ENCODE results near the gene RIT2. TPM values are rescaled to one million over a fixed set of nuclear protein-coding genes. Genes with fewer than 3 reads are reported as not detected.

The RIT2 gene
- total RNA-seq, 4 donors from 2014 or later = not detected

DNA sequence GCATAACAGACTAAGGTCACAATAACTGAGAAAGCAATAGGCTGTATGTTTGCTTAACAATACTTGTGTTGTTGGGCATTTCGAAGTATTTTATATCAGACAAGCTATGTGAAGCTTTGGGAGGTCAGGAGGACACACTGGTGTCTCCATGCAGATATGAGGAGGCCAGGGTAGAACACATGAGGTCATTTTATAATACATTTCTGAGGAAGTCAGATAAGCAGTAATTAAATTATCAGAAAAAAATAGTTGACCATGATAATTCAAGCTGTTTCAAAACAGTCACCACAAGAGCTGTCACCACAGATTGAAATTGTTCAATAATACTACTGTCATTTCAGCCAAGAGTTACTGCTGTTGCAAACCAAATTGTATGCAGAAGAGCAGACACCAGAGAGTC, 160.6 kb downstream of the RIT2 start:
- intact Hi-C loops (cut with DNase I; ENCODE audit: low total_unique reads) = no loop called here
- DNase-seq (ENCODE audit: low spot score in 2 of 2) = no peak
- 67 to 69% methylated on average over 1 of the region's 1 CpG for WGBS, 2 donors

DNA sequence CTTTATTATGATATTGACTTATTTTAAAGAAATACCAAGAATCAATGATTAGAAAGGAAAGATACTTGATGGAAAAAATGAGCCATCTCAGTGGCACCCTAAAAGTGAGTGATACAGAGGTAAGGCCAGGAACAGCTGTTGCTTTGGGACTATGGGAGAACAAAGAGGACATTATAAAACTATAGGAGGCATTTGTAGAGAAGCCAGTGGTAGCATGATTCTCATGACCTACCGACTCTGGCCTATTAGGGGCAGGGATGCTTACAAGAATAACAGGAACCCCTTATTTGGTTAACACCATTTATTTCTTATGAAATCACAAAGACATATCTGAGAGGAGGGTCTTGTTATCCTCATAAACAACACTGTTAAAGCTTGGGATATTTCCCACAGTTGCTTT, 162.2 kb downstream of the RIT2 start:
- WGBS, 2 donors = 37 to 81% methylated on average over 1 of the region's 1 CpG
- H3K4me3 ChIP-seq (ENCODE audit: low read depth, poor library complexity, severe bottlenecking) = no peak overlapping the region
- no peak for DNase-seq (ENCODE audit: low spot score in 2 of 2)
- no peak for TF ChIP-seq POLR2A (IDR thresholded peaks at IDR 0.05)
- TF ChIP-seq, protein P1, sequence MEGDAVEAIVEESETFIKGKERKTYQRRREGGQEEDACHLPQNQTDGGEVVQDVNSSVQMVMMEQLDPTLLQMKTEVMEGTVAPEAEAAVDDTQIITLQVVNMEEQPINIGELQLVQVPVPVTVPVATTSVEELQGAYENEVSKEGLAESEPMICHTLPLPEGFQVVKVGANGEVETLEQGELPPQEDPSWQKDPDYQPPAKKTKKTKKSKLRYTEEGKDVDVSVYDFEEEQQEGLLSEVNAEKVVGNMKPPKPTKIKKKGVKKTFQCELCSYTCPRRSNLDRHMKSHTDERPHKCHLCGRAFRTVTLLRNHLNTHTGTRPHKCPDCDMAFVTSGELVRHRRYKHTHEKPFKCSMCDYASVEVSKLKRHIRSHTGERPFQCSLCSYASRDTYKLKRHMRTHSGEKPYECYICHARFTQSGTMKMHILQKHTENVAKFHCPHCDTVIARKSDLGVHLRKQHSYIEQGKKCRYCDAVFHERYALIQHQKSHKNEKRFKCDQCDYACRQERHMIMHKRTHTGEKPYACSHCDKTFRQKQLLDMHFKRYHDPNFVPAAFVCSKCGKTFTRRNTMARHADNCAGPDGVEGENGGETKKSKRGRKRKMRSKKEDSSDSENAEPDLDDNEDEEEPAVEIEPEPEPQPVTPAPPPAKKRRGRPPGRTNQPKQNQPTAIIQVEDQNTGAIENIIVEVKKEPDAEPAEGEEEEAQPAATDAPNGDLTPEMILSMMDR (IDR thresholded peaks at IDR 0.05) = no peak
- intact Hi-C loops (cut with DNase I; ENCODE audit: low total_unique reads) = no loop called here

More for the DNA sequence above, 160.6 kb downstream of the RIT2 start:
- no peak overlapping the region for H3K4me3 ChIP-seq (ENCODE audit: low read depth, poor library complexity, severe bottlenecking)
- TF ChIP-seq, protein P1 (IDR thresholded peaks at IDR 0.05) = no peak
- no peak for TF ChIP-seq POLR2A (IDR thresholded peaks at IDR 0.05)

DNA sequence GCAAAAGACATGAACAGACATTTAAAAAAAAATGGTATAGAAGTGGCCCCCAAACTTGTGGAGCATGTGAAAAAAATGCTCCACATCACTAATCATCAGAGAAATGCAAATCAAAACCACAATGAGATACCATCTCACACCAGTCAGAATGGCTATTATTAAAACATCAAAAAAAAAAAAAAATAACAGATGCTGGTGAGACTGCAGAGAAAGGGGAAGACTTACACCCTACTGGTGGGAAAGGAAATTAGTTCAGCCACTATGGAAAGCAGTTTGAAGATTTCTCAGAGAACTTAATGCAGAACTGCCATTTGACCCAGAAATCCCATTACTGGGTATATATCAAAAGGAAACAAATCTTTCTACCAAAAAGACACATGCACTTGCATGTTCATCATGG, 164.8 kb downstream of the RIT2 start:
- TF ChIP-seq POLR2A (IDR thresholded peaks at IDR 0.05) = no peak
- TF ChIP-seq, protein P1 (IDR thresholded peaks at IDR 0.05) = no peak
- intact Hi-C loops (cut with DNase I; ENCODE audit: low total_unique reads) = no loop called here
- no peak for DNase-seq (ENCODE audit: low spot score in 2 of 2)
- H3K4me3 ChIP-seq (ENCODE audit: low read depth, poor library complexity, severe bottlenecking) = no peak overlapping the region

DNA sequence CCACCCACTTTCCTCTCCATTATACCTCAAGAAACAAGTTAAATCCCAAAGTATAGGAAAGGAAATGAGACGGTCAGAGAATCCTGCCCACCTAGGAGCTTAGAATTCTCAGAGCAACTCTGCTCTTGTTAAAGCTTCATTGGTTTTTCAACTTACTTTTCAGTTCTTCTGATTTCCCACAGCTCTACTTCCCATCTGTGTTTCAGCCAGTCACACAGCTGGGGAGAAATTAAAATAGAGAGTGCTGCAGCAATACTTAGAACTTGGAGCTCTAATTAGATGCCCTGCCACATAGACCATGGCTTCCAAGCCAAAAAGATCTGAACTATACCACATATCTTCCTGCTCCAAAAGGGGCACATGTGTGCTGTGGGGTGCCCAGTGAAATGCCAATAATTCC, 166.7 kb downstream of the RIT2 start:
- no peak overlapping the region for H3K4me3 ChIP-seq (ENCODE audit: low read depth, poor library complexity, severe bottlenecking)
- WGBS, 2 donors = 74 to 82% methylated on average over 1 of the region's 1 CpG
- TF ChIP-seq, protein P1 (IDR thresholded peaks at IDR 0.05) = no peak
- TF ChIP-seq POLR2A (IDR thresholded peaks at IDR 0.05) = no peak
- DNase-seq (ENCODE audit: low spot score in 2 of 2) = no peak
- intact Hi-C loops (cut with DNase I; ENCODE audit: low total_unique reads) = no loop called here

DNA sequence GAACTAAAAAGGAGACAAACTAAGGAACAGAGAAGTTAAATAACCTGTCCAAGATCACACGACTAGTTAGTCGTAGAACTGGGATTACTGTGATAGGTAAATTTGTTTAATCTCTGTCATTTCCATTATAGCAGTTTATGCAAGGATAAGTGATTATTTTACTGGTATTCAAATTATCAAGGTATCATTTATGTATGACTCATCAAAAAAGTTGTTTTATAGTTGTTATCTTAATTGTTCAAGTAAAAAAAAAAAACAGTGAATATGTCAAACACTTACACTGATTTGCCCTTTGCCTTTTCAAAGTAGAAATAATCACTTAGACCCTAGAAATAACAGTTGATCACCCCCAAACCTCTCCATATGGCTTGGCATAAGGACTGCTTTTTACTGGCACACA, 173.6 kb downstream of the RIT2 start:
- no peak for DNase-seq (ENCODE audit: low spot score in 2 of 2)
- 74 to 84% methylated on average over 2 of the region's 2 CpGs for WGBS, 2 donors
- no peak overlapping the region for H3K4me3 ChIP-seq (ENCODE audit: low read depth, poor library complexity, severe bottlenecking)
- intact Hi-C loops (cut with DNase I; ENCODE audit: low total_unique reads) = no loop called here
- no peak for TF ChIP-seq POLR2A (IDR thresholded peaks at IDR 0.05)
- TF ChIP-seq, protein P1 (IDR thresholded peaks at IDR 0.05) = no peak

DNA sequence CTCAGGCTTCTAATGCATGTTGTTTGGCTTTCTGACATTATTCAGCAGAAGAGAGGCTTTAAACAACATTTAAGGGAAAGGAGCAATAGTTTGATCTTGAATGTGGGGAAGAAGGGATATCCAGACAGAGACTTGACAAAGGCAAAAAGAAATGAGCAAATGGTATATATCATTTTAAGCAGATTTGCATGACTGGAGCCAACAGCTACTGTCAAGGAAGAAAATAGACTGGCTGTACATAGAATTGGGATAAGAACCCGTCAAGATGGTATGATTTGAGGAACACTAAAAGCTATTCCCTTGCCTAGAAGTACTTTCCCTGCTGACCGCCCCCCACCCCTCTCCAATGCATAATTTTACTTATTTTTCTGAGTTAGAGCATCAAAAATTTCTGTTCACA, 174.5 kb downstream of the RIT2 start:
- intact Hi-C loops (cut with DNase I; ENCODE audit: low total_unique reads) = no loop called here

More for the DNA sequence above, 174.5 kb downstream of the RIT2 start:
- no peak overlapping the region for H3K4me3 ChIP-seq (ENCODE audit: low read depth, poor library complexity, severe bottlenecking)
- DNase-seq (ENCODE audit: low spot score in 2 of 2) = no peak
- TF ChIP-seq, protein P1 (IDR thresholded peaks at IDR 0.05) = no peak
- TF ChIP-seq POLR2A (IDR thresholded peaks at IDR 0.05) = no peak
- 79 to 85% methylated on average over 2 of the region's 2 CpGs for WGBS, 2 donors
